GM19238 (cell line): Measurements from ENCODE around the gene MPZL3.
"Not testable (repeated sequence)": the region's sequence is repeated elsewhere in the genome, so short reads cannot be mapped to it uniquely, and the experiment has no call there.

ENCODE experiments used
- DNase-seq: peaks from one replicate; pipeline ENCODE4 v3.0.0; 2011; ENCODE audit warnings: low spot score; ENCODE audit not compliant: insufficient read length

MPZL3 gene

DNA sequence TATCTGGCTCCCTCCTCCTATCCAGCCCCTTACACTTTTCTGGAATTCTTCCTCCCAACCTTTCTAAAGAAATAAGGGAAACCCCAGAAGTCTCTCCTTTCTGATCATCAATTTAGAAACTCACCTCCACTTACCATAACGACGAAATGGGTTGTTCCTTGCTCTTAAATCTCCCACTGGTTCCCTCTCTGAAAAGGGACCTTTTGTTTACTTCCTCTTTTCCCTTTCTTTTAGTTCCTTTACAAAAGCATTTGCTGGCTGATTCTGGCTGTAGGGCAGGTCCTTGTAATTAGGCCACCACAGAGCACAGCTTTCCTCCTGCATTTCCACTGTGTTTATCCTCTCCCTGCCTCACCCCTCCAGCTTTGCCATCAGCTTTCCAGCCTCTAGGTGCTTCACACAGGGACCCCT lies 39.4 kb downstream of the MPZL3 start:
- no peak for DNase-seq

DNA sequence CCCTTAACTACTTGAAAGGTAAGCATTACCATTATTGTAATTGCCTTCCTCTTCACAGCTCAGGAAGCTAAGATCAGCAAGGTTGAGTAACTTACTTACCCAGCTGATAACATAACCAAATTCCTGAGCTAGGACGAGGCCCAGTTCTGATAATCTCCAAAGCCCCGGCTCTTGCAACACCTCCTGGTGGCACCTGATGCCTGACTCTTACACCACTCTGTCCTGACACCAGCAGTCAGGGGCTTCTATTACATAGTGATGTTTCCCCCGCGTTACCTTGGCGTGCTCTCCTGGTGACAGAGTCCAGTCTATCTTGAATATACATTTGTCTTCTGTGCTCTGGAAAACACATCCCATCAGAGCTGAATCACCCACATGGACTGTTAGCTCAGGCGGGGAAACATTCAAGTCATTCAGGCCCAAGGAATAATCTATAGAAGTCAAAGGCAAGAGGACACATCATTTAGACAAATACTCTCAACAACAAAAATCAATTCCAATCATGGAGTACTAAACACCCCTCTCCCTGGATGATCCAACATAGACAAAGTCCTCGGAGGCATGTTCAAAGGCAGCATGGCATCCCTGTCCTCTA lies 39.9 kb downstream of the MPZL3 start:
- no peak for DNase-seq

DNA sequence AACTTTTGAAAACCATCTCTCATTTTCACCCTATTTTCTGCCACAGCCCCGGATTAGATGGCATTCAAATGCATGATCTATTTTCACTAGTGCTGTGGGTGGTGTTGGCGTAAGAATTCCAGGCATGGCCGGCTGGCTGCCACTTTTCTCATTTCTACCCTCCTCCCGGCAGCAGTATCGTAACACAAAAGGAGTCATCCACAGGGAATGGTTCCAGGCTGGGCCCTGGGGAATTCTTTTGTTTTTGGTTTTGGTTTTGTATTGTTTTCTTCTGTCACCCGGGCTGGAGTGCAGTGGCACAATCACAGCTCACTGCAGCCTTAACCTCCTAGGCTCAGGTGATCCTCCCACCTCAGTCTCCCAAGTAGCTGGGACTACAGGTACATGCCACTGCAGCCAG lies 41.2 kb downstream of the MPZL3 start:
- no peak for DNase-seq

DNA sequence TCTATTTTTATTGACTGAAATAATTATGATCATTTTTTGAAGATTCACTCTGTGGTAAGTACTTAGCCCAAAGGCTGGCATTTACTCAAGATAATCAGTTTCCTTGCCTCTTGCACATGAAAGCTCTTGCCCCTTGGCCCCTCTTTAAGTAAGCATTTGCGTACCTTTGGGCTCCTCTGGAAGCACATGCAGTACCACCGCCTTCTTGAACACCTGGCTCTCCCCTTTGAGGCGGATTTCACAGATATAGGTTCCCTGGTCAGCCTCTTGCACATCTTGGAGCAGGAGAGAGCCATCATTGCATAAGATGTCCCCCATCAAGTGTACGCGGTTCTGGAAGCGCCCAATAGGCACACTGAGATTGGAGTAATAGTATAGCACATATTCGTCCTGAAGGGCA lies 41.8 kb downstream of the MPZL3 start:
- DNase-seq, result no peak

DNA sequence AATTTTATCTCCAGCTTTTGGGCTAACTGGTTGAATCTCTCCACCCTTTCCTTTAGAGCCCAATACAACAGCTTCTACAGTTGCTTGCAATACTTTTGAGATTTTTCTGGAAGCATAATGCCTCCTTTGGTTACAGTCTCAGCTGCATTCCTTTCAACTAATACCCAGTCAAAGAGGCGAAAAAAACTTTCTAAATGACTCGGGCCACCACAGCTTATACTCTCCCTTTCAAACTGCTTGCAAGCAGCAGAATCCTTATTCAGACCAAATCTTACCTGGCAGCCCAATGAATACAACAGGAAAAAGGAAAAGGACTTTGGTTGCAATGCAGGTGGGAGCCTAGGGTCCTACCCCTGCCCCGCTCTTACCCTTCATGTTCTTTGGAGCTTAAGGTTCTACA lies 43.1 kb downstream of the MPZL3 start:
- DNase-seq, result no peak

DNA sequence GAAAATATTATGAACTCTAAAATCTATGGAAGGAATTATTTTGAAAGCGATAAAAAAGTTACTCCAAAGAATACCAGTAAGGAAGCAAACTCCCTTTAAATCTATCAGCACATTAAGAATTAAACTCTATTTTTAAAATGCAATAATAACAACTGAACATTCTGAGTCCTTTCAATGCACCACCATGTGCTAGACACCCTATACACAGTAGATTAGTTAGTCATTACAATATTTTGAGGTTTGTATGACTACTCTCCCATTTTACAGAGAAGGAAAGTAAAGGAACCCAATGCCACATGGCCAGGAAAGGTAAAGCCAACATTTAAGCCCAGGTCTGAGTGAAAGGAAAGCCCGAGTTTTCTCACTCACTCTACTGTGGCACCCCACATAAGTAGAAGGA lies 45.1 kb downstream of the MPZL3 start:
- DNase-seq, result no peak

DNA sequence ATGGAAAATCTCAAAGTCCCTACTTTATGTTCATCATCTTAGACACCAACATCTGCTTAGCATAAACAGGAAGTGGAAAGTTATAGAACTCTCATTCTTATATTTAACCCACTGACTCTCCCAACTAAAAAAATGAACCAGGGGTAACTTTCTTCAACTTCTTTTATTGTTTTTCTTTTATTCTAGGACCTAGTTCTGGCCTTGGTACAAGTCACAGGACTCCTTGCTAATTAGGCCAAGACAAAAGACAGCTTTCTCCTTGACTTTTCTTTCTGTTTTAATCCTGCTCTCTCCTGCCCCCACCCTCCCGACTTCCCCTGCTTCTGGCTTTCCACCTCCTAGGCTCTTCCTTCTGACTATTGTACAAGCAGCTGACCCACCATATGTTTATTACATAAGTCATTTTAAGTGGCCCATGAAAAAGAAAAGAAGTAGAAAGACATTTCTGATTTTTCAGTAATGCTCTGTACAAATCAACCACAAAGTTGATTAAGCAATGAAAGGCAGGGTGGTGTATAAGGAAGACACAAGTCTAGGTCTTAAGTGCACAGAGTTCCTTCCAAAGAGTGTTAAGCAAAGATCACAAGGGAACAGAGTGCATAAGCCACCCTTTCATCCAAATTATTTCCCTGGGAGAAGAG lies 45.7 kb downstream of the MPZL3 start:
- DNase-seq, result no peak

DNA sequence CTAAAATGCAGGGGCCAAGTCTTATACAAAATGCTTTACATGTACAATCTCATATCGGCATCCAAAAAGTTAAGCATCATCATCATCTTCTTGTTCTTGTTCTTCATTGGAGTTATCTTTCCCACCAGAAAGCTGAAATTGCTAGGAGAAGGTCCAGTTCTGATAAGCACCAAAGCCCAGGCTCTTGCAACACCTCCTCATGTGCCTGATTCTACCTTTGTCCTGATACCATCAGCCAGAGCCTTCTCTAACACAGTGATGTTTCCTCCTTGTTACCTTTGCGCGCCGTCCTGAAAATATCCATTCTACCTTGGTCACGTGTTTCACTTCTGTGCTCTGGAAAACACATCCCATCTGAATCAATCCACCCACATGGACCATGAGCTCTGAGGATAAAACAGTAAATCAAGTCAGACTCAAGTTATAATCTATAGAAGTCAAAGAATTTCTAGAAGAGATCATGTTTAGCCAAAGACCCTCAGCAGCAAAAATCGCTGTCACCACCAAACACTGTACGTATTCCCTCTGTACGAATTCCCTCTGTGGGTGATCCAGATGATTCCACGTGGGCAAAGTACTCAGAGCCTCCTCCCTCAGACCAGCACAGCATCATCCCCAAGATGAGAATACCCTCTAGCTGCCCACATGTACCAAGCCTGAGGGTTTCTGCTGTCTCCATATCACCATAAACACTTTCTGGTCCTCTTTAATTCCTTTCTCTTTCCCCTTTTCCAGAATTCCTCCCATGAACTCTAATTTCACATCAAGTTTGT lies 46.4 kb downstream of the MPZL3 start:
- DNase-seq, result no peak

DNA sequence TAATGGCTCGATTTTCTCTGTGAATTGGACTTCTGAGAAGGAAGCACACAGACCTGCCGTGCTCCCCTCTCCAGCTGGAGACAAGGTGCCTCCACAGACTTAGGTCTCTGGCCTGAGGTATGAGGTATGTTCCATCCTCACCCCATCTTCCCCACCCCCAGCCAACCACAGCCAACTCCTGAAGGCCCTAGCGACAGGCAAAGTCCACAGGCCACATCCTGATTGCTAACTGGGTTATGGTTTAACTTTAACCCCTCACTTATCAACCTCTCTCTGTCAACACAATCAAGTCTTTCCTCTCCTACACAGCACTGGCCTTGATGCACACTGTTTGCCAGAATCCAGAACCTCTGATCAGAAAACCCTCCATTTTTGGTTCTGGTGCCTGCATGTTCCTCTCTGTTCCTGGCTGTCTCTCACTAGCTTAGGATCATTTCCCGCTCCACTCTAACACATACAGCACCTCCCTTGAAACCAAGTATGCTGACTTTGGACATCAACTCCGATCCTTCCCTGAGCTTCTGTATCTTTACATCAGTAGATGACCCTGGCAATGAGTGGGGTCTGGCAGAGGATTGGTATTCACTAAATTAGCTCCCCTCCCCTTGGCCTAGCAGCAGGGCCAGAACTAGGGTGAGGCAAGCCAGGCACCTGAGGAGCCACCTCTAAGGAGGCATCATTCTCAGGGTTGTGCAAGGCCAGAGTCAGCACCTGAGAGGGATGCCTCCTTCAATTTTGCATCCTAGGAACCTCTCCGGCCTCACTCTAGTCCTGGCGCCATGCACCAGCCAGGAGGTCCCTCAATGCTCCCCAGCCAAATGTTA lies 49.4 kb downstream of the MPZL3 start:
- no peak for DNase-seq

DNA sequence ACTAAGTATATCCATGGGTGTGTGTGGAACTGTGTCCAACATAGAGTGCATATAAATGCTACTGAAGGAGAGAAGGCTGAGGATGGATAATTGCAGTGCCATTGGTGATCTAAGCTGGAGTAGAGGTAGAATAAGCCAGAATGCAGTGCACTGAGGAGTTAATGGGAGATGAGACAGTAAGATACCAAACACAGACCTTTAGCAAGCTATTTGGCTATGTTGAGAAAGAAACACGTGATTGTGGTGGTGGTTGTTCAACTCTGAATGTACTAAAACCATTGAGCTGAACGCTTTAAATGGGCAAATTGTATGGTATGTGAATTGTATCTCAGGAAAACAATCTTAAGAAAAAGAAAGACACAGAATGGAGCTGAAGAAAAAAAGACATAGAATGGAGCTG lies 50.2 kb downstream of the MPZL3 start:
- no peak for DNase-seq

DNA sequence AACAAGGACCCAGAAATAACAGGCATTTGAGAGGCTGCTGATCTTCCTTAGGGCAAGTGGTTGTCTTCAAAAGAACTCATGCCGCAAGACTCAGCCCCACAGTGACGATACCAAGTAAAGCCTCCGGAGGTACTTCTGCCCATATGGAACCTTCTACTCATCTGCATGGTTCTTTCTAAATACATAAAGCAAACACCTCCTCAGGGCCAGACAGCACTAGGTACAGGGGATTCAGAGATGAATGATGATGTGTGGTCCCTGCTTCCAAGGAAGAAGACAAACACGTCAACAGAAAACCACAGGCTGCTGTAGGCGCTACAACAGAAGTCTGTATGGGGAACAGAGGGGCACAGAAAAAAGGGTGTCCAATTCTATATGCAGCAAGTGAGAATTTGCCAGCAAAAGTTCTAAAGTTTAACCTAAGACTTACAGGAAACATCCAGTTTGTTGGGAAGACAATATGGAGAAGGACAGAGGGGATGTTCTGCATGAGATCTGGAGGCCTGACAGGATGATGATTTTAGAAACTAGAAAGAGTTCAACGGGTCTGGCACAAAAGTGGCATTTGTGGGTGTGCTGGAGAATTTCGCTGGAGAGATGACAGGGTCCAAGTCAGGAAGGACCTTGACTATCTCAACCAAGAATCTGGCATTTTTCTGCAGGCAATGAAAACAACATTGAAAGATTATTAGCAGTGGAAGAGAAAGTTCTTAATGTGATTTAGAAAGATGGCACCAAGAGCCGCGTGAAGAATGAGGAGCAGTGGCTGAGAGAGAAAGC lies 51.1 kb downstream of the MPZL3 start:
- no peak for DNase-seq

DNA sequence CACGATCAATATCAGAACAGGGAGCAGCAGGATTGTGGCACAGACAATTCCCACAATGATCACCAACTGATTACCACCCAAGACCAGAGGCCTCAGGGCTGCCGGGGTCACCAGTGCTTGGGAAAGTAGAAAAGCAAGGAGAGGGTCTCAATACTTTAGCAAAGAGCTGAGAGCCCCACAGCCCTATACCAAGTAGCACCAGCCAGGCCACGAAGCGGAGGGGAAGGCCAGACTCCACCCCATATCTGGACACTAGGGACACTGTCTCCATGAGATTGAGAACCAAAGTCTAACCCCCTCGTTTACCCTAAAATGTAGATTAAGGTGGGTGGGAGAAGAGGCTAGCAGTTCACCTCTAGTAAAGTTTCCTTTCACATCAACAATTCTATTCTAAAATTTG lies 51.7 kb downstream of the MPZL3 start:
- no peak for DNase-seq

DNA sequence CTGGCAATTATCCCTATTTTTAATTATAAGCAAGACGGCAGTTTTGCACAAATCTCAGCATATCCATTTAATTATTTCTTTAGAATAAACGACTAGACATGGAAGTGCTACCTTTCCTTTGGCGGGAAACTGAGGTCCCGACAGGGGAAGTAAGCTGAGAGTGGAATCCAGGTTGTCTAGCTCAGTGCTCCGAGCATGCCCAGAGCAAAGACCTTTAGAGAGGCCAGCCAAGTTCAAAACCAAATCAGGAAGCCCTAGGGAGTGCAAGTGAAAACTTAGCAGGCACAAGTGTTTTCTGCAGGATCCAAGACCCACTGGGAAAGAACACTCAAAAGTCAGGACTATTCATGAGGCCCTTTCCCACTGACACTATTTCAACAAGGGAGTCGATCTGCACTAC lies 53.0 kb downstream of the MPZL3 start:
- no peak for DNase-seq

DNA sequence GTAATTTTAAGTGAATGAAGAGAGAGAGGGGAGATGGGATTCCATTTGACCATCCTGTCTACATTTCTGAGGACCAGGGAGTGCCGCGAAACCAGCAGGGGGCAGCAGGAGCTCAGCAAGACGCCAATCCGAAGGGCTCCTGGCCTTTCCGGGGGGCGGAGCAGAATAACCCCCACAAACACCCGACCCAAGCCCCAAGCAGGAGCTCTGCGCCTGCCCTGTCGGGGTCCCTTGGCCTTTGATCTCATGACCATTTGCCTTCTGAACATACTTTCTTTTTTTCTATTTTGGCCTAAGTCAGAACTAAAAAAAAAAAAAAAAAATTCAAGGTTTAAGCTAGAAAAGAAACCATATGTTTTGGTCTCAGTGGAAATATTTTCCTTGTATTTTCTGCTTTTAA lies 53.8 kb downstream of the MPZL3 start:
- DNase-seq, result peak; percentile 60

DNA sequence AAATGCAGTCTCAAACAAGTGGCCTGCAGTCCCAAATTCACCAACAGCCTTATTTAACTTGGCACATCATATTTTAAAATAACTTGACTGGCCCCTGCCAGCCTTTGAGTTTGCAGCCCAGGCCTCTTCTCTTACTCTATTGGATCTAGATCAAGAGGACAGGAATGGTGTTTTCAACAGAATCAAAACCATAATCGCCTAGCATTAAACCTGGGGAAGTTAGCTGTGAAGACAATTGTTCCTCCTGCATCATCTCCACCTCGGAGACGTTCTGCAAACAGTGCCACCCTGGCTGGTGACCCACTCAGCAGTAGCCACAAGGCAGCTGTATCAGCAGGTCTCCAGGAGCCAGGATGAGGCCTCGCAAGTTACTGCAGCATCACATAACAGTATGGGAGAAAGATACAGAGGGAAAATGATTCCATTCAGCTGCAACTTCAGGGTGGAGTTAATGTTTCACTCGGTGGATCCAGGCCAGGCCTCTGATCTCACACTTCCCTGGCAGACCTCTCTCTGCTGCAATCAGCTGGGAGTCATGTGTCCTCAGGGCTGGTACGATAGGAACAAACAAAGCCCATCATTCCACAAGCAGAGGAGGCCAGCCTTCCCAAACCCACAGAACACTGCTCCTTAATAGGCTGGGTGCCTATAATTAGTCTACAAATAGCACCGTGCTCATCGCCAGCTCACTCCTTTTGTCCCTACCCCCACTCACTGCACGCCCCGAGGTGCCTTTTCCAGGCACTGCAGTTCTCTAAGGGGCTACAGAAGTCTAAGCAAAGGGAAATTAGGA lies 57.1 kb downstream of the MPZL3 start:
- DNase-seq, result no peak

DNA sequence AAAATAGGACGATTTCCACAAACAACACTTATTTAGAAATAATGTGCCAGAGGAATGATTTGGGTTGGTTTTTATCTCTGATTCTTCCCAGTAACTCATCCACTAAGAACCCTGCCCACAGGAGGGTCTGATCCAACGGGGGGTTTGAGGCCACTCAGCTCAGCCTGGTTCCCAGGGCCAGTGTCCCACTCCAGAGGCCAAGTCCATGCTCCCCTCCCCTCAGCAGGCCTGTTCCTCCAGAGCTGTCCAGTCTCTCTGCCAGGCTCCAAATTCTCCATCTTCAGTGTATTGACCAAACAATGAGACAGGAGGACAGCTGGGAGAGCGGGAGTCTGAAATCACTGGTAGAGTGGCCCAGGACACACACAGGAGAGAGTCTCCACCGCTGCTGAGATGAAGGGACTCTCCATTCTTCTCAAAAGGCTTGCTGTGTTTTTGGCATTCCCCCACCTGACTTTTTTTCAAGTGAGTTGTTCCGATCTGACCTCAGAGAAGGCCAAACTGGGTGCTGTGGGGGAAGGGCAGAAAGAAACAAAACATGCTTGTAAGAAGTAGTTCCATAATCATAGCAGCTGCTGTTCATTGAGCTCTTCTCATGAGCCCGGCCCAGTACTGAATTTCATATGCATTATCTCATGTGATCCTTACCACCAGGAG lies 58.1 kb downstream of the MPZL3 start:
- no peak for DNase-seq

DNA sequence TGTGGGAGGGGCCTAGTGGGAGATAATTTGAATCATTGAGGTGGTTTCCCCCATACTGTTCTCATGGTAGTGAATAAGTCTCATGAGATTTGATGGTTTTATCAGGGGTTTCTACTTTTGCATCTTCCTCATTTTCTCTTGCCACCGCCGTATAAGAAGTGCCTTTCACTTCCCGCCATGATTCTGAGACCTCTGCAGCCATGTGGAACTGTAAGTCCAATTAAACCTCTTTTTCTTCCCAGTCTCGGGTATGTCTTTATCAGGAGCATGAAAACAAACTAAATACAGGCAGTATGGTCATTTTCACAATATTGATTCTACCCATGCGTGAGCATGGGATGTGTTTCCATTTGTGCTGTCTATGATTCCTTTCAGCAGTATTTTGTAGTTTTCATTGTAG lies 59.3 kb downstream of the MPZL3 start:
- not testable (repeated sequence) for DNase-seq

DNA sequence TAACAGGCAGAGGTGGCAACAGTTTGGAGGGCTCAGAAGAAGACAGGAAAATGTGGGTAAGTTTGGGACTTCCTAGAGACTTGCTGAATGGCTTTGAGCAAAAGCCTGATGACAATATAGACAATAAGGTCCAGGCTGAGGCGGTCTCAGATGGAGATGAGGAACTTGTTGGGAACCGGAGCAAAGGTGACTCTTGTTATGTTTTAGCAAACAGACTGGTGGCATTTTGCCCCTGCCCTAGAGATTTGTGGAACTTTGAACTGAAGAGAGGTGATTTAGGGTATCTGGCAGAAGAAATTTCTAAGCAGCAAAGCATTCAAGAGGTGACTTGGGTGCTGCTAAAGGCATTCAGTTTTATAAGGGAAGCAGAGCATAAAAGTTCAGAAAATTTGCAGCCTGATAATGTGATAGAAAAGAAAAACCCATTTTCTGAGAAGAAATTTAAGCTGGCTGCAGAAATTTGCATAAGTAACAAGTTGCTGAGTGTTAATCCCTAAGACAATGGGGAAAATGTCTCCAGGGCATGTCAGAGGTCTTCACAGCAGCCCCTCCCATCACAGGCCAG lies 61.1 kb downstream of the MPZL3 start:
- DNase-seq, result not testable (repeated sequence)

DNA sequence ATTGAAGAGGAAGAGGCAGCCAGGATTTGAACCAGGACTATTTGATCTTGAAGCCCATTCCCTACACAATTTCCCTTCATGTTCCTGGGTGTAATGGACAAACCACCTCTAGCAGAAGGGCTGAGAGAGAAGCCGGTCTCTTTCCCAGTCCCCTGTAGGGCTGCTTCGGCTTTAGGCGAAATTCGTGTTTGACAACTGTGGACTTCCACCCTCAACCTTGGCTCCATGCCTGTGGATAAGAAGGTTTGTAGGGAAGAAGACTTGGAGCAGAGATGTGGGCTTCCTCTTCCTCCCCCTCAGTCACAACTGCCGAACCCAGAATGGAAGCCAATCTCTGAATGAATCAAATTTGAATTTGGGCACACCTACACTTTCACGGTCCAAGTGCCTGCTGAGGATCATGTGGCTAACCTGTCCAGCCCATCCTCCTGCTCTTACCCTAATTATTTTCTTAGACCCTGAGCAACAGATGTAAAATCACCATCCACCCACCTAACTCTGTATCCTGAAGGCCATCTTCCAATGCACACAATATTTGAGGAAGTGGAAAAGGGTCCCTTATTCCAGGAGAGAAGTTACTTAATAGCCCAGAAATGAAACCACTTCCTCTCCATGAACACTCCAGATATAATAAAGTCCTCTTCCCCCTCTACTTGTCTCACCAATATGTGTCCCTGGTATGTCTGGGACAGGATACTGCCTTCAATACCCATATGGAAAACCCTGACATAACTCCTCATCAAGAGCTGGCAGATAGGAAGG lies 65.6 kb downstream of the MPZL3 start:
- no peak for DNase-seq
